IMR-90 (cell line): Measurements from ENCODE around the gene AIF1. TPM values are rescaled to one million over a fixed set of nuclear protein-coding genes. Genes with fewer than 3 reads are reported as not detected.

Experiments used
- ATAC-seq: fragments of 200-7000 bp; cut with Tn5 transposase; 2 replicates; pipeline ENCODE4 v1.9.1; 2020; ENCODE audit warnings: low read depth, mild to moderate bottlenecking, moderate library complexity
- BruUV-seq: library from RNA; stranded (reverse); fragments of 400-500 nt; replicated peaks from 2 replicates; lab custom pipeline; 2021; lab: Mats Ljungman, UMichigan
- CTCF ChIA-PET: fragments of 300-600 bp; formaldehyde crosslinking; extraction: SDS; loops from one replicate; lab custom pipeline; 2021; ENCODE audit warnings: antibody characterized with exemption; lab: Yijun Ruan, JAX
- POLR2A ChIA-PET: fragments of 300-600 bp; sonication (Branson Sonifier 250); formaldehyde crosslinking; loops from one replicate; lab custom pipeline; 2022; ENCODE audit warnings: antibody characterized with exemption; ENCODE audit not compliant: unreplicated experiment; lab: Charles Lee
- DNase-seq: peaks from one replicate; pipeline ENCODE4 v3.0.0; 2013
- H2AFZ ChIP-seq: replicated peaks from 2 replicates; pipeline ENCODE3; 2013; ENCODE audit warnings: low read length, mild to moderate bottlenecking; ENCODE audit not compliant: poor library complexity
- H2AK5ac ChIP-seq: 2 replicates; pipeline ENCODE4 v1.6.1; 2013; ENCODE audit warnings: low read depth, low read length, inconsistent platforms
- H2AK9ac ChIP-seq: replicated peaks from 2 replicates; pipeline ENCODE3; 2013; ENCODE audit warnings: mild to moderate bottlenecking, low read depth, low read length, moderate library complexity; ENCODE audit not compliant: poor library complexity
- H2BK120ac ChIP-seq: 2 replicates; pipeline ENCODE4 v1.6.1; 2013; ENCODE audit warnings: low read depth, low read length, inconsistent platforms
- H2BK15ac ChIP-seq: 3 replicates; pipeline ENCODE4 v1.6.1; 2013; ENCODE audit warnings: low read depth, low read length, inconsistent platforms
- H2BK20ac ChIP-seq: 2 replicates; pipeline ENCODE4 v1.6.1; 2013; ENCODE audit warnings: low read depth, mild to moderate bottlenecking, inconsistent platforms, low read length, moderate library complexity
- H2BK5ac ChIP-seq: 2 replicates; pipeline ENCODE4 v1.6.1; 2013; ENCODE audit warnings: mild to moderate bottlenecking, low read depth, low read length, inconsistent platforms; ENCODE audit not compliant: poor library complexity, severe bottlenecking
- H3K14ac ChIP-seq: replicated peaks from 2 replicates; pipeline ENCODE4 v1.6.1; 2013; ENCODE audit warnings: low read depth, low read length, inconsistent platforms
- H3K18ac ChIP-seq: 2 replicates; pipeline ENCODE4 v1.6.1; 2013; ENCODE audit warnings: low read depth, low read length, control low read depth
- H3K23ac ChIP-seq: 2 replicates; pipeline ENCODE4 v1.6.1; 2013; ENCODE audit warnings: low read depth, low read length, inconsistent platforms
- H3K27ac ChIP-seq: 2 replicates; pipeline ENCODE4 v1.5.1; 2013; ENCODE audit warnings: mild to moderate bottlenecking, control low read depth, low read length; ENCODE audit not compliant: insufficient read depth
- H3K27me3 ChIP-seq: 2 replicates; pipeline ENCODE4 v1.6.1; 2013; ENCODE audit warnings: low read length; ENCODE audit not compliant: control insufficient read depth, insufficient read depth
- H3K36me3 ChIP-seq: 2 replicates; pipeline ENCODE4 v1.6.1; 2013; ENCODE audit warnings: low read length, mixed read lengths; ENCODE audit not compliant: control insufficient read depth, insufficient read depth
- H3K4ac ChIP-seq: 2 replicates; pipeline ENCODE4 v1.6.1; 2013; ENCODE audit warnings: low read depth, low read length, inconsistent platforms
- H3K4me1 ChIP-seq: 2 replicates; pipeline ENCODE4 v1.6.1; 2013; ENCODE audit warnings: low read length, mixed read lengths; ENCODE audit not compliant: control insufficient read depth, insufficient read depth
- H3K4me2 ChIP-seq: 2 replicates; pipeline ENCODE4 v1.6.1; 2013; ENCODE audit warnings: low read depth, mild to moderate bottlenecking, control low read depth, low read length, moderate library complexity
- H3K4me3 ChIP-seq: 2 replicates; pipeline ENCODE4 v1.5.1; 2013; ENCODE audit warnings: low read depth, mild to moderate bottlenecking, control low read depth, low read length, moderate library complexity; ENCODE audit not compliant: insufficient read depth
- H3K56ac ChIP-seq: 2 replicates; pipeline ENCODE4 v1.6.1; 2013; ENCODE audit warnings: low read length, inconsistent platforms; ENCODE audit not compliant: insufficient read depth; ENCODE audit errors: extremely low read depth
- H3K79me1 ChIP-seq, 2 experiments: 2 replicates each; pipeline ENCODE4 v1.6.1; 2013; ENCODE audit warnings: low read length in 2 of 2, inconsistent platforms in 1 of 2, low read depth in 1 of 2
- H3K9ac ChIP-seq: 2 replicates; pipeline ENCODE4 v1.6.1; 2013; ENCODE audit warnings: low read depth, low read length, control low read depth
- H3K9me1 ChIP-seq: 2 replicates; pipeline ENCODE4 v1.6.1; 2013; ENCODE audit warnings: low read length, inconsistent platforms; ENCODE audit not compliant: insufficient read depth
- H3K9me3 ChIP-seq: 2 replicates; pipeline ENCODE4 v1.6.1; 2013; ENCODE audit warnings: low read length; ENCODE audit not compliant: control insufficient read depth, insufficient read depth
- H4K20me1 ChIP-seq: 2 replicates; pipeline ENCODE4 v1.6.1; 2013; ENCODE audit warnings: low read length, inconsistent platforms; ENCODE audit not compliant: insufficient read depth
- H4K5ac ChIP-seq: 2 replicates; pipeline ENCODE4 v1.6.1; 2013; ENCODE audit warnings: mild to moderate bottlenecking, low read depth, low read length, control low read depth
- H4K8ac ChIP-seq, 2 experiments: 2 replicates each; pipeline ENCODE4 v1.6.1; 2013; ENCODE audit warnings: low read depth in 2 of 2, low read length in 2 of 2, control low read depth in 1 of 2, inconsistent platforms in 1 of 2
- H4K91ac ChIP-seq: 2 replicates; pipeline ENCODE4 v1.6.1; 2013; ENCODE audit warnings: low read depth, low read length, inconsistent platforms; ENCODE audit not compliant: insufficient read depth
- BHLHE40 ChIP-seq: fragments of 150-350 bp; IDR thresholded peaks from 2 replicates; pipeline ENCODE4 v1.6.1; 2016; ENCODE audit warnings: mild to moderate bottlenecking, low read depth, low read length
- CHD1 ChIP-seq: IDR thresholded peaks from 2 replicates; pipeline ENCODE4 v1.6.1; 2012; ENCODE audit warnings: low read depth, low read length, improper control_type of control experiment
- ELK1 ChIP-seq: fragments of 150-350 bp; IDR thresholded peaks from 2 replicates; pipeline ENCODE4 v1.6.1; 2016; ENCODE audit warnings: low read depth, mild to moderate bottlenecking, low read length, moderate library complexity, borderline replicate concordance
- FOS ChIP-seq: fragments of 150-350 bp; IDR thresholded peaks from 2 replicates; pipeline ENCODE4 v1.6.1; 2016; ENCODE audit warnings: low read depth, low read length
- MAFK ChIP-seq: IDR thresholded peaks from 2 replicates; pipeline ENCODE4 v1.6.1; 2012; ENCODE audit warnings: low read depth, low read length, improper control_type of control experiment
- MAZ ChIP-seq: IDR thresholded peaks from 2 replicates; pipeline ENCODE4 v1.6.1; 2012; ENCODE audit warnings: low read depth, mild to moderate bottlenecking, low read length, improper control_type of control experiment, moderate library complexity, borderline replicate concordance
- MXI1 ChIP-seq: IDR thresholded peaks from 2 replicates; pipeline ENCODE4 v1.6.1; 2012; ENCODE audit warnings: low read depth, mild to moderate bottlenecking, low read length, moderate library complexity, borderline replicate concordance
- NFE2L2 ChIP-seq: fragments of 150-350 bp; IDR thresholded peaks from 2 replicates; pipeline ENCODE4 v1.6.1; 2016; ENCODE audit warnings: low read depth, mild to moderate bottlenecking, low read length
- RCOR1 ChIP-seq: IDR thresholded peaks from 2 replicates; pipeline ENCODE4 v1.6.1; 2012; ENCODE audit warnings: mild to moderate bottlenecking, low read length, improper control_type of control experiment; ENCODE audit not compliant: insufficient replicate concordance
- RFX5 ChIP-seq: IDR thresholded peaks from 2 replicates; pipeline ENCODE4 v1.8.0; 2012; ENCODE audit warnings: low read depth, mild to moderate bottlenecking, low read length, moderate library complexity
- USF2 ChIP-seq: fragments of 150-350 bp; IDR thresholded peaks from 2 replicates; pipeline ENCODE4 v1.6.1; 2017; ENCODE audit warnings: mild to moderate bottlenecking, antibody characterized with exemption, low read length, low read depth
- WGBS, 2 experiments: methylation state at CpG; one replicate each; pipeline versions ENCODE4 v1.1.5 to v1.1.7; 2013; ENCODE audit warnings: missing lambda C conversion rate in 2 of 2; ENCODE audit not compliant: insufficient read length in 1 of 2; ENCODE audit errors: extremely low coverage in 2 of 2; 5-methylcytosine and 5-hydroxymethylcytosine counted together
- dilution Hi-C: fragments of 300-500 bp; cut with HindIII; formaldehyde crosslinking; loops from one replicate; pipeline ENCODE4 v1.14.3; 2018; ENCODE audit warnings: low sequenced_read_pairs; ENCODE audit not compliant: unreplicated experiment
- in situ Hi-C: fragments of 300-500 bp; cut with MboI; formaldehyde crosslinking; loops from 3 replicates; pipeline ENCODE4 v1.14.3; 2019; ENCODE audit warnings: low sequenced_read_pairs, inconsistent platforms, mixed read lengths
- intact Hi-C: fragments of 100-400 bp; cut with micrococcal nuclease; formaldehyde crosslinking; loops from 2 replicates; pipeline ENCODE4 v1.10.0; 2022
- polyA plus RNA-seq, 3 experiments: library from polyadenylated mRNA; depleted of rRNA; stranded (reverse); fragments of >200 nt; gene quantifications; 2 replicates each; pipeline ENCODE4 v1.2.3, GENCODE V29; 2012; ENCODE audit warnings: low replicate concordance in 1 of 3
- total RNA-seq: library from RNA; depleted of rRNA; stranded (reverse); fragments of >200 nt; gene quantifications from 2 replicates; pipeline ENCODE4 v1.2.3, GENCODE V29; 2012

AIF1 gene
- total and polyA plus RNA-seq, 2 of the 4 experiments (the other 2 are of a cell fraction) = not detected

- TF ChIP-seq RFX5 = no peak
These were observed 44.1 kb downstream of the AIF1 start (continued) for GRCh38 chr6:31658983-31659648.

- in situ Hi-C loops = no loop called here
- TSS peak; percentile 43 for BruUV-seq
- 39% methylated on average over 7 of the region's 13 CpGs; no CpG with 5 or more reads in 1 of the 2 experiments for WGBS, 2 experiments
- TF ChIP-seq CHD1 = no peak
- no peak for TF ChIP-seq RFX5
- no peak for TF ChIP-seq NFE2L2
- no peak for TF ChIP-seq MAFK
- no peak for TF ChIP-seq ELK1
- no peak for TF ChIP-seq USF2
- no peak for TF ChIP-seq BHLHE40
- no peak for TF ChIP-seq MAZ
- no peak for TF ChIP-seq FOS
- TF ChIP-seq MXI1 = no peak
- TF ChIP-seq RCOR1 = no peak
These were observed 44.8 kb downstream of the AIF1 start for GRCh38 chr6:31659649-31660380.

More at GRCh38 chr6:31659649-31660380, 44.8 kb downstream of the AIF1 start:
- peak overlapping the region; percentile 88 for H3K4ac ChIP-seq
- ChIA-PET POLR2A (interaction anchor here (1.0 to 1.1 kb wide), 2 partner anchors 43 to 161 kb away, joined by 3 read pairs; partner anchors contain the start of gene ABHD16A), CTCF (no interaction called here)
- H2AK9ac ChIP-seq = peak overlapping the region; percentile 90
- peaks cover 17% of the 10 kb centered on the region; the same call in 1 of the 2 replicates for H3K9me1 ChIP-seq
- H4K5ac ChIP-seq = peak overlapping the region; percentile 57
- peaks cover 21% of the 10 kb centered on the region for H3K4me1 ChIP-seq
- H4K91ac ChIP-seq = peak overlapping the region; percentile 86
- peak overlapping the region; percentile 89 for H2AK5ac ChIP-seq
- no peak; the same call in 1 of the 2 replicates for ATAC-seq
- no peaks in the 10 kb centered on the region for H3K9me3 ChIP-seq
- H3K56ac ChIP-seq = peak overlapping the region; percentile 90
- H3K27me3 ChIP-seq = no peaks in the 10 kb centered on the region
- peak overlapping the region; percentile 18; the same call in 1 of the 2 replicates for H2BK120ac ChIP-seq
- H4K20me1 ChIP-seq = peaks cover 17% of the 10 kb centered on the region
- peaks cover 15% of the 10 kb centered on the region for H3K36me3 ChIP-seq
- peak overlapping the region; percentile 82 to 95 for H4K8ac ChIP-seq
- dilution Hi-C loops = no loop called here
- peak overlapping the region; percentile 89 for H2AFZ ChIP-seq
- H3K18ac ChIP-seq = peak overlapping the region; percentile 47; the same call in 1 of the 2 replicates
- H3K27ac ChIP-seq = peak overlapping the region; percentile 93
- intact Hi-C loops = loop anchor here (5.0 kb wide), 1 partner anchor 172 kb away; no protein-coding TSS in a partner anchor
- peak overlapping the region; percentile 57 for H3K23ac ChIP-seq
- no peak overlapping the region for H2BK15ac ChIP-seq
- peak overlapping the region; percentile 95 for H3K14ac ChIP-seq
- peak overlapping the region; percentile 78 for H2BK5ac ChIP-seq
- peak; percentile 23 for DNase-seq
- peak overlapping the region; percentile 87 for H3K4me2 ChIP-seq
- peaks cover 26 to 80% of the 10 kb centered on the region in 2 experiments; a peak in 3 of 4 replicates for H3K79me1 ChIP-seq
- H3K9ac ChIP-seq = peak overlapping the region; percentile 98
- H2BK20ac ChIP-seq = no peak overlapping the region
- H3K4me3 ChIP-seq = peak overlapping the region; percentile 92
